ENCODE data around the gene BLOC1S5. TPM values are rescaled to one million over a fixed set of nuclear protein-coding genes. Genes with fewer than 3 reads are reported as not detected.

Gene BLOC1S5
- total and polyA plus RNA-seq, 2 of the 13 experiments (the other 11 are each of a cell fraction or from before 2014, with no cell fraction given), result 10.5 to 41.5 TPM

DNA sequence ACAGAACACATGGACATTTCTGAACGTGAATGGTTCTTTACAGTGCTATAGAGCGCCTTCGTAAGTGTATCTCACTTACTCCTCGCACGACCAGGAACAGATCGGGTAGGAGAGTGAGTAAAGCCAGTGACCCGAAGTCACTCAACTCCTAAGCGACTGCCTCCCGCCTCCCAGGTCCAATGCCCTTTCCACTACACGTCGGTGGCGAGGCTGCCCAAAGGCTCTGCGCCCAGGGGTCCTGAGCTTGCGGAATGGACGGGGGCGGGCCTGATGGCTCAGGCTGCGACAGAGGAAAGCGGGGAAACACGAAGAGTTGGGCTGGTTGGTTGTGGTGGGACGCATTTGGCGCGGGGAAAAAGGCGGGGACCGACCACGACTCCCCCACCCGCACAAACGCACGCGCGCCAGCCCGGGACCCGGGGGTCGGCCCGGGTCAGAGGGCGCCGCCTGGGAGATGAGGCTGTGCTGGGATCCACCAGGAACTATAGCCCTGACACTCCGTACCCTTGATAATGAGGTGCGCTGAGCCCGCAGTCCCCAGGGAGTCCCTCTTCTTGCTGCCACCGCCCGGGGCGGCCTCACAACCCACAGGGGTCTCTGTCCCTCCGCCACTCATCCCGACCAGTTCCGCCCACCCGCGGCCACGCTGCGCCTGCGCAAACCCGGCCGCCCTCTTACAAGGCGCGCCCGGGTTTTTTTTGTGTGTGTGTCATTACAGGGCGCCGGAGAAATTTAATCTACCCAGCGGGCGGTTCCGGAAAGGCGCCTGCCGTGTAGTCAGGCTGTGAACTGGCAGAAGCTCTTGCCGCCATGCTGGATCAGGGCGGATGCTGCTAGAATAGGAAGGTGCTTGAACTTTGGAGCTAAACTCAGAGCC is at the start of gene BLOC1S5 (continued):
- TF ChIP-seq TCF7L2 (IDR thresholded peaks at IDR 0.05; ENCODE audit: low read depth, low read length), result no peak
- peak; percentile 95 for TF ChIP-seq RBFOX2 (IDR thresholded peaks at IDR 0.05; ENCODE audit: low read depth, low read length)
- TF ChIP-seq PRMT3 (CRISPR knock-in tag; IDR thresholded peaks at IDR 0.05; ENCODE audit: borderline replicate concordance, low read depth), result peak; percentile 92; the same call in 1 of the 2 replicates
- TF ChIP-seq RFXAP (CRISPR knock-in tag; IDR thresholded peaks at IDR 0.05; ENCODE audit: borderline replicate concordance), result peak; percentile 78; the same call in 1 of the 2 replicates
- TF ChIP-seq DNMT1 (CRISPR knock-in tag; IDR thresholded peaks at IDR 0.05), result peak; percentile 87; the same call in 1 of the 2 replicates
- TF ChIP-seq, protein P1, sequence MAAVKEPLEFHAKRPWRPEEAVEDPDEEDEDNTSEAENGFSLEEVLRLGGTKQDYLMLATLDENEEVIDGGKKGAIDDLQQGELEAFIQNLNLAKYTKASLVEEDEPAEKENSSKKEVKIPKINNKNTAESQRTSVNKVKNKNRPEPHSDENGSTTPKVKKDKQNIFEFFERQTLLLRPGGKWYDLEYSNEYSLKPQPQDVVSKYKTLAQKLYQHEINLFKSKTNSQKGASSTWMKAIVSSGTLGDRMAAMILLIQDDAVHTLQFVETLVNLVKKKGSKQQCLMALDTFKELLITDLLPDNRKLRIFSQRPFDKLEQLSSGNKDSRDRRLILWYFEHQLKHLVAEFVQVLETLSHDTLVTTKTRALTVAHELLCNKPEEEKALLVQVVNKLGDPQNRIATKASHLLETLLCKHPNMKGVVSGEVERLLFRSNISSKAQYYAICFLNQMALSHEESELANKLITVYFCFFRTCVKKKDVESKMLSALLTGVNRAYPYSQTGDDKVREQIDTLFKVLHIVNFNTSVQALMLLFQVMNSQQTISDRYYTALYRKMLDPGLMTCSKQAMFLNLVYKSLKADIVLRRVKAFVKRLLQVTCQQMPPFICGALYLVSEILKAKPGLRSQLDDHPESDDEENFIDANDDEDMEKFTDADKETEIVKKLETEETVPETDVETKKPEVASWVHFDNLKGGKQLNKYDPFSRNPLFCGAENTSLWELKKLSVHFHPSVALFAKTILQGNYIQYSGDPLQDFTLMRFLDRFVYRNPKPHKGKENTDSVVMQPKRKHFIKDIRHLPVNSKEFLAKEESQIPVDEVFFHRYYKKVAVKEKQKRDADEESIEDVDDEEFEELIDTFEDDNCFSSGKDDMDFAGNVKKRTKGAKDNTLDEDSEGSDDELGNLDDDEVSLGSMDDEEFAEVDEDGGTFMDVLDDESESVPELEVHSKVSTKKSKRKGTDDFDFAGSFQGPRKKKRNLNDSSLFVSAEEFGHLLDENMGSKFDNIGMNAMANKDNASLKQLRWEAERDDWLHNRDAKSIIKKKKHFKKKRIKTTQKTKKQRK (IDR thresholded peaks at IDR 0.05; ENCODE audit: low read length), result no peak
- peak; percentile 91 for TF ChIP-seq HES4 (CRISPR knock-in tag; IDR thresholded peaks at IDR 0.05; ENCODE audit: borderline replicate concordance)
- TF ChIP-seq, protein P2, sequence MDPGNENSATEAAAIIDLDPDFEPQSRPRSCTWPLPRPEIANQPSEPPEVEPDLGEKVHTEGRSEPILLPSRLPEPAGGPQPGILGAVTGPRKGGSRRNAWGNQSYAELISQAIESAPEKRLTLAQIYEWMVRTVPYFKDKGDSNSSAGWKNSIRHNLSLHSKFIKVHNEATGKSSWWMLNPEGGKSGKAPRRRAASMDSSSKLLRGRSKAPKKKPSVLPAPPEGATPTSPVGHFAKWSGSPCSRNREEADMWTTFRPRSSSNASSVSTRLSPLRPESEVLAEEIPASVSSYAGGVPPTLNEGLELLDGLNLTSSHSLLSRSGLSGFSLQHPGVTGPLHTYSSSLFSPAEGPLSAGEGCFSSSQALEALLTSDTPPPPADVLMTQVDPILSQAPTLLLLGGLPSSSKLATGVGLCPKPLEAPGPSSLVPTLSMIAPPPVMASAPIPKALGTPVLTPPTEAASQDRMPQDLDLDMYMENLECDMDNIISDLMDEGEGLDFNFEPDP (CRISPR knock-in tag; conservative IDR thresholded peaks at IDR 0.05), result no peak
- TF ChIP-seq, protein P3, sequence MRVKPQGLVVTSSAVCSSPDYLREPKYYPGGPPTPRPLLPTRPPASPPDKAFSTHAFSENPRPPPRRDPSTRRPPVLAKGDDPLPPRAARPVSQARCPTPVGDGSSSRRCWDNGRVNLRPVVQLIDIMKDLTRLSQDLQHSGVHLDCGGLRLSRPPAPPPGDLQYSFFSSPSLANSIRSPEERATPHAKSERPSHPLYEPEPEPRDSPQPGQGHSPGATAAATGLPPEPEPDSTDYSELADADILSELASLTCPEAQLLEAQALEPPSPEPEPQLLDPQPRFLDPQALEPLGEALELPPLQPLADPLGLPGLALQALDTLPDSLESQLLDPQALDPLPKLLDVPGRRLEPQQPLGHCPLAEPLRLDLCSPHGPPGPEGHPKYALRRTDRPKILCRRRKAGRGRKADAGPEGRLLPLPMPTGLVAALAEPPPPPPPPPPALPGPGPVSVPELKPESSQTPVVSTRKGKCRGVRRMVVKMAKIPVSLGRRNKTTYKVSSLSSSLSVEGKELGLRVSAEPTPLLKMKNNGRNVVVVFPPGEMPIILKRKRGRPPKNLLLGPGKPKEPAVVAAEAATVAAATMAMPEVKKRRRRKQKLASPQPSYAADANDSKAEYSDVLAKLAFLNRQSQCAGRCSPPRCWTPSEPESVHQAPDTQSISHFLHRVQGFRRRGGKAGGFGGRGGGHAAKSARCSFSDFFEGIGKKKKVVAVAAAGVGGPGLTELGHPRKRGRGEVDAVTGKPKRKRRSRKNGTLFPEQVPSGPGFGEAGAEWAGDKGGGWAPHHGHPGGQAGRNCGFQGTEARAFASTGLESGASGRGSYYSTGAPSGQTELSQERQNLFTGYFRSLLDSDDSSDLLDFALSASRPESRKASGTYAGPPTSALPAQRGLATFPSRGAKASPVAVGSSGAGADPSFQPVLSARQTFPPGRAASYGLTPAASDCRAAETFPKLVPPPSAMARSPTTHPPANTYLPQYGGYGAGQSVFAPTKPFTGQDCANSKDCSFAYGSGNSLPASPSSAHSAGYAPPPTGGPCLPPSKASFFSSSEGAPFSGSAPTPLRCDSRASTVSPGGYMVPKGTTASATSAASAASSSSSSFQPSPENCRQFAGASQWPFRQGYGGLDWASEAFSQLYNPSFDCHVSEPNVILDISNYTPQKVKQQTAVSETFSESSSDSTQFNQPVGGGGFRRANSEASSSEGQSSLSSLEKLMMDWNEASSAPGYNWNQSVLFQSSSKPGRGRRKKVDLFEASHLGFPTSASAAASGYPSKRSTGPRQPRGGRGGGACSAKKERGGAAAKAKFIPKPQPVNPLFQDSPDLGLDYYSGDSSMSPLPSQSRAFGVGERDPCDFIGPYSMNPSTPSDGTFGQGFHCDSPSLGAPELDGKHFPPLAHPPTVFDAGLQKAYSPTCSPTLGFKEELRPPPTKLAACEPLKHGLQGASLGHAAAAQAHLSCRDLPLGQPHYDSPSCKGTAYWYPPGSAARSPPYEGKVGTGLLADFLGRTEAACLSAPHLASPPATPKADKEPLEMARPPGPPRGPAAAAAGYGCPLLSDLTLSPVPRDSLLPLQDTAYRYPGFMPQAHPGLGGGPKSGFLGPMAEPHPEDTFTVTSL (CRISPR knock-in tag; IDR thresholded peaks at IDR 0.05; ENCODE audit: borderline replicate concordance), result peak; percentile 85
- peak; percentile 80 for TF ChIP-seq ZBTB7A (CRISPR knock-in tag; IDR thresholded peaks at IDR 0.05)
- no peak for TF ChIP-seq ZKSCAN1 (IDR thresholded peaks at IDR 0.05; ENCODE audit: low read length)
- no peak for TF ChIP-seq MBD4 (IDR thresholded peaks at IDR 0.05; ENCODE audit: borderline replicate concordance, low read length)
- TF ChIP-seq ATAD3A (CRISPR knock-in tag; IDR thresholded peaks at IDR 0.05), result no peak; the same call in 1 of the 2 replicates
- TF ChIP-seq CBX2 (IDR thresholded peaks at IDR 0.05; ENCODE audit: low read depth, low read length), result no peak
- no peak for TF ChIP-seq CBX2 (CRISPR knock-in tag; IDR thresholded peaks at IDR 0.05; ENCODE audit: low read depth)
- no peak for TF ChIP-seq JUNB (CRISPR knock-in tag; IDR thresholded peaks at IDR 0.05; ENCODE audit: borderline replicate concordance)
- TF ChIP-seq SETDB1 (CRISPR knock-in tag; IDR thresholded peaks at IDR 0.05; ENCODE audit: borderline replicate concordance), result no peak
